ENCODE data around the gene CCBE1.
"Not testable (repeated sequence)": the region's sequence is repeated elsewhere in the genome, so short reads cannot be mapped to it uniquely, and the experiment has no call there.

The CCBE1 gene

DNA sequence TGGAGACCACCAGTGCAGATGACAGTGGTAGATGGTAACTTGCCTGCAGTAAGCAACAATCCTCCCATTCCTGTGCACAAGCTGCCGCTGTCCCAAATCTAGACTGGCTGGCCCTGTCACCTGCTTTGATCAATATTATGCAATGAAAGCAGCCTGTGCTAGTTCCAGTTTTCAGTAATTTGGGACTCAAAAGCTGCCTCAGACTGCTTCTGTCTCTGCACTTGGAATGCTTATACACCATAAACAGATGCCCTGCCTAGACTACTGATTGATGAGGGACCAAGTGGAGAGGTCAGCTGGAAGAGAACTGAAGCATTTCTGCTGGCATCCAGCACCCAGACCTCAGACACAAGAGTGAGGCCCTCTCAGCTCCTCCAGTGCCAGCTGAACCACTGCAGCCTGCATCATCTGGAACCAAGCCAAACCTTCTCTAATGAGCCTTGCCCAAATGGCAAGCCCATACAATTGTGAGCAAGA is 24.9 kb downstream of the CCBE1 start:
- Histone ChIP-seq H3K36me3 (ENCODE audit: control insufficient read depth, insufficient read depth, low read length) (no peaks in the 10 kb centered on the region), H3K4me3 (ENCODE audit: low read length) (no peak overlapping the region), H3K9me3 (ENCODE audit: control insufficient read depth, low read length) (no peaks in the 10 kb centered on the region), H3K4me1 (ENCODE audit: control insufficient read depth, insufficient read depth, low read length) (no peaks in the 10 kb centered on the region), H3K27me3 (ENCODE audit: control insufficient read depth, insufficient read depth, low read length) (peaks cover 6% of the 10 kb centered on the region), H3K9ac (ENCODE audit: low read length) (no peak overlapping the region)

DNA sequence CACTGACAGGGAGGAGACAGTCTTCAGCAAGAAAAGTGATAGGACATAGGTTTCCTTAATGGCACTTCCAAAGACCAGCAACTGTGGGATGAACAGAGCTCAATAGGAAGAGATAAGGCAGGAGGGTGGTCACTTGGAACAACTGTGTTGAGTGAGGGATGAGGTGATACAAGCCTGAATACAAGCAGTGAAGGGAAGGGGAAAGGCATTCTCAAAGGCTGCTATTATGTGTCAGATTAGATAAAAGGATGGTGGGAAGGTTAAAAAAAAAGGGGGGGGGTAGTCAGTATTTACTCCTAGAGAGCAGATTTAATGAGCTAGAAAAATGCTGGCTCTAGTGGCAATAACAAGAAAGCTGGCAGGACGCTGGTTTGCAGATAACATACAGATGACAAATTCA is 25.7 kb downstream of the CCBE1 start:
- Histone ChIP-seq H3K9me3 (ENCODE audit: control insufficient read depth, low read length) (no peaks in the 10 kb centered on the region), H3K27me3 (ENCODE audit: control insufficient read depth, insufficient read depth, low read length) (peaks cover 3% of the 10 kb centered on the region), H3K4me1 (ENCODE audit: control insufficient read depth, insufficient read depth, low read length) (no peaks in the 10 kb centered on the region), H3K9ac (ENCODE audit: low read length) (no peak overlapping the region), H3K4me3 (ENCODE audit: low read length) (no peak overlapping the region), H3K36me3 (ENCODE audit: control insufficient read depth, insufficient read depth, low read length) (no peaks in the 10 kb centered on the region)

DNA sequence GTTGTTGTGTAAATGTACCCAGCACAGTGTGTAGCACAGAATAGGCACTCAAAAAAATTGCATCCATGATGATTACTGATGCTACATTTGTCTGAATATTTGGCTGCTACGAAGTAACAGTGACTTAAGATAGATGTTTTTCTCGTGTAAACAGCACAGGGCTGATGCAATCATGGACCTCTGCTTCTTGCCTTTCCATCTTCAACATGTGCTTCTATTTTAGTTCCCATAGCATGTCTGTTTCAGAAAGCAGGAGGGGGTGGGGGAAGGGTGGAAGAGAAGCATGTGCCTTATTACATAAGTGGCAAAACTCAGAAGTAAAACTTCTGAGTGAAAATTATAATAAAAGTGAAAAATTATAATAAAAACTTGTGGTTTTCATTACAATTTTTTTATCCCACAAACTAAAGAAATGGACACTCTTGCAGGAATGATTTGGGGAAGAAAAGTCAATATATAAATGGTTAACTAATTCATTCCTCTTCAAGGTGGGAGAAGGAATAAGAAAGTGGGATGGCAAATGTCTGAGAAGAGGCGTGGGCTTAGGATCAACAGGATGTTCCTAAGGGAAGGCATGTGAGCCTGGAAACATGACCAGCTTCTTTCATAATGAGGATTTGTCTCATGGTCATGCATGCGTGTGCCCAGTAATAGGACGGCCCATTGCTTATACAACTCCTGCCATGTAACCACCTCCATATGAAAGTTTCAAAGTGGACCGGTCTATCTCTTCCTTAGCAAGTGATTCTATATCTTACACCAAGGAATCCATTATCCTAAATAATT is 27.2 kb downstream of the CCBE1 start:
- Histone ChIP-seq H3K4me3 (ENCODE audit: low read length) (no peak overlapping the region), H3K27me3 (ENCODE audit: control insufficient read depth, insufficient read depth, low read length) (no peaks in the 10 kb centered on the region), H3K9me3 (ENCODE audit: control insufficient read depth, low read length) (no peaks in the 10 kb centered on the region), H3K36me3 (ENCODE audit: control insufficient read depth, insufficient read depth, low read length) (no peaks in the 10 kb centered on the region), H3K9ac (ENCODE audit: low read length) (no peak overlapping the region), H3K4me1 (ENCODE audit: control insufficient read depth, insufficient read depth, low read length) (no peaks in the 10 kb centered on the region)

DNA sequence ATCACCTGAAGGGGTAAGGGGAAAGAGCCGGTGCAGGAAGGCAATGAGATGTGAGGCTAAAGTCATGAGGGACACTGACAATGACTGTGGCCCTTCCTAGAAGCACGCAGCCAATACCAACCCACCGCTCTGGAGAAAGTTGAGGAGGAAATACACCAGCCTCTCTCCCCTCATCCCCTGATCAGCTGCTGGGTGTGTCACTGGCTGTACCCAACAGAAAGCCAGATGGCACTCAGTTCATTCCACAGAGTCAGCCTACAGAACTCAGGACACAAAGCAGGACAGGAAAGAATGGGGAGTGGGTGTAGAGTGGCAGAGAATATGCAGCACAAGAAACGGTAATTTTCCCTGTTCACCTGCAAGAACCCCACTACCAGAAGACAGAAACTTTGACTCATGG is 29.7 kb downstream of the CCBE1 start:
- Histone ChIP-seq H3K9ac (ENCODE audit: low read length) (no peak overlapping the region), H3K4me1 (ENCODE audit: control insufficient read depth, insufficient read depth, low read length) (no peaks in the 10 kb centered on the region)

DNA sequence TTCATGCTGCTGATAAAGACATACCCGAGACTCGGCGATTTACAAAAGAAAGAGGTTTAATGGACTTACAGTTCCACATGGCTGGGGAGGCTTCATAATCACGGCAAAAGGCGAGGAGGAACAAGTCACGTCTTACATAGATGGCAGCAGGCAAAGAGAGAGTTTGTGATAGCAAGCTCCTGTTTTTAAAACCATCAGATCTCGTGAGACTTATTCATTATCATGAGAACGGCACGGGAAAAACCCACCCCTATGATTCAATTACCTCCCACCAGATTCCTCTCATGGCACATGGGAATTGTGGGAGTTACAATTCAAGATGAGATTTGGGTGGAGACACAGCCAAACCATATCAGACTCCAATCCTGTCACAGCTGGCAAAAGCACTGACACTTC is 31.2 kb downstream of the CCBE1 start:
- H3K4me3 ChIP-seq (ENCODE audit: low read length); H3K9me3 ChIP-seq (ENCODE audit: control insufficient read depth, low read length); H3K4me1 ChIP-seq (ENCODE audit: control insufficient read depth, insufficient read depth, low read length): not testable (repeated sequence)

More for the DNA sequence above, 29.7 kb downstream of the CCBE1 start:
- Histone ChIP-seq H3K36me3 (ENCODE audit: control insufficient read depth, insufficient read depth, low read length) (no peaks in the 10 kb centered on the region), H3K27me3 (ENCODE audit: control insufficient read depth, insufficient read depth, low read length) (no peaks in the 10 kb centered on the region), H3K9me3 (ENCODE audit: control insufficient read depth, low read length) (no peaks in the 10 kb centered on the region), H3K4me3 (ENCODE audit: low read length) (no peak overlapping the region)

DNA sequence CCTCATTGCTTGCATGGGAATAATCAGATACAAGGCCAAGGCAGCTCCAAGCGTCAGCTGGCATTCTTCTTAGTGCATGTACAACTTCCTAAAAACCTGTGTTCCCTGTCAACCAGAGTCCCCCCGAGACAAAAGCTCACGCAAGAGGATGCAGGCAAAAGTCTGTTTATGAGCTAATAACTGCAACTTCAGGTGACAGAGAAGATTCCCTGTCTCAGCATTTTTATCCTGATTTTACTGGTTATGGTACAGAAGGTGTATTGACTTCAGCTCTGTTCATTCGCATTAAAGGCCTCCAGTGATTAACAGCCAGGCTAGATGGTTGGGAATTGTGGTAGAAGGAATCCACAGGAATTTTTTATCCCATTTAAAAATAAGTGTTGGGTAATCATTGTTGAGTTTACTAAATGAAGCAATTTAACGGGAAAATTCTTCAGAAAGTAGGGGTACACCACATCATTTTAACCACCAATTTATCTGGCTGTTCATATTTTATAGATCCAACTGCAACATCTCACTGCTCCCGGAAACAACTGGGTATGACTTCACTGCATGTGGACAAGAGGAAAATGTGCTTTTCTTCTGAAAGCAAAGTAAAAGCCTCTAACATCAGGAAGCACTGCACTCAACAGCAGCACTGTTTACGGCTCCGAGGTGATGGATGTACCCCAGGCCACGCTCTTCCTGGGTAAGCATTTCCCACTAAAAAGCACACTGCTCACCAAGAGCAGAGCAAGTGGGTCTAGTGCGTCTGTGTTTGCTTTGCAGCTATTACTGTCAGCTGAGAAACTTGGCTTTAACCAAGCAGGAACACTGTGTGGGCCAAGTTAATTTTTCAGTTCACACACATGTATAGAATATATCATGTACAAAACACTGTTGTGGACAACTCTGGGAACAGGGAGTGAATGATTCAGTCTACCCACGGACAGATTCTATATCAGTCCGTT is 31.9 kb downstream of the CCBE1 start:
- Histone ChIP-seq H3K36me3 (ENCODE audit: control insufficient read depth, insufficient read depth, low read length) (no peaks in the 10 kb centered on the region), H3K4me1 (ENCODE audit: control insufficient read depth, insufficient read depth, low read length) (no peaks in the 10 kb centered on the region), H3K27me3 (ENCODE audit: control insufficient read depth, insufficient read depth, low read length) (no peaks in the 10 kb centered on the region), H3K9me3 (ENCODE audit: control insufficient read depth, low read length) (no peaks in the 10 kb centered on the region), H3K4me3 (ENCODE audit: low read length) (no peak overlapping the region), H3K9ac (ENCODE audit: low read length) (no peak overlapping the region)

More for the DNA sequence above, 31.2 kb downstream of the CCBE1 start:
- H3K36me3 ChIP-seq (ENCODE audit: control insufficient read depth, insufficient read depth, low read length); H3K27me3 ChIP-seq (ENCODE audit: control insufficient read depth, insufficient read depth, low read length); H3K9ac ChIP-seq (ENCODE audit: low read length): not testable (repeated sequence)

DNA sequence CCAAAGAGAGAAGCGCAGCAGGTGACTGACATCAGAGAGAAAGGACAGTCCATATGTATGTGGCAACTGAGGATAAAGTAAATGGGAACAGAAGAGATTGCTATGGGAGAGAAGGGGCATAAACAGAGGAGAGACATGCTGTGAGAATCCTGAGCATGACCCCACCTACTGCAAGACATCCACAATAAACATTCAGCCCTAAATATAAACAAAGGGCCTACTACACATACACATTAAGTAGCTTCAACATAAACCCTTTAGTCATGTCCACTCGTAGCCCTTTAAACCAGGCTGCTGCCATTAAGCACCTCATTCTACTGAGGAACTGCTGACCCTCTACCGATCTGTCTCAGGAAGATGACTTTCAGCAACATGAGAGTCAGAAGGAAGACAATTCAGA is 32.9 kb downstream of the CCBE1 start:
- H3K9ac ChIP-seq (ENCODE audit: low read length) = no peak overlapping the region
- H3K9me3 ChIP-seq (ENCODE audit: control insufficient read depth, low read length) = no peaks in the 10 kb centered on the region
- H3K36me3 ChIP-seq (ENCODE audit: control insufficient read depth, insufficient read depth, low read length) = no peaks in the 10 kb centered on the region
- no peak overlapping the region for H3K4me3 ChIP-seq (ENCODE audit: low read length)
- no peaks in the 10 kb centered on the region for H3K4me1 ChIP-seq (ENCODE audit: control insufficient read depth, insufficient read depth, low read length)
- no peaks in the 10 kb centered on the region for H3K27me3 ChIP-seq (ENCODE audit: control insufficient read depth, insufficient read depth, low read length)

DNA sequence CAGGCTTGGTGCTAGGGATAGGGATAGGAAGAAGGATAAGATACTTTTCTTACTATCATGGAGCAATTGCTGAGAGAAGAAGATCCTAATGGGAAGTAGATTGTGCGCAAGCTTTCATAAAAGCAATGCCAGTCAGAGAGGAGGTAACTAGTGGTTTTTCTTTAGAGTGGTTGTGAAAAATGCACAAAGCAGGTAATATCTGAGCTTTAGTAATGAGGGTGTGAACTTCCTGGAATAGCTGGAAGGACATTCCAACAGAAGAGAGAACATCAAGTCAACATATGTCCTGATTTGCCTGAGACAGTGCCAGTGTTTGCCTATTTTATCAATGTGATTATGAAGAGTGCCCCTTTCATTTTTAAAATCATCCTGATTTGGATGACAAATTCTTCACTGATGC is 34.1 kb downstream of the CCBE1 start:
- no peaks in the 10 kb centered on the region for H3K4me1 ChIP-seq (ENCODE audit: control insufficient read depth, insufficient read depth, low read length)
- H3K36me3 ChIP-seq (ENCODE audit: control insufficient read depth, insufficient read depth, low read length) = no peaks in the 10 kb centered on the region
- H3K4me3 ChIP-seq (ENCODE audit: low read length) = no peak overlapping the region

DNA sequence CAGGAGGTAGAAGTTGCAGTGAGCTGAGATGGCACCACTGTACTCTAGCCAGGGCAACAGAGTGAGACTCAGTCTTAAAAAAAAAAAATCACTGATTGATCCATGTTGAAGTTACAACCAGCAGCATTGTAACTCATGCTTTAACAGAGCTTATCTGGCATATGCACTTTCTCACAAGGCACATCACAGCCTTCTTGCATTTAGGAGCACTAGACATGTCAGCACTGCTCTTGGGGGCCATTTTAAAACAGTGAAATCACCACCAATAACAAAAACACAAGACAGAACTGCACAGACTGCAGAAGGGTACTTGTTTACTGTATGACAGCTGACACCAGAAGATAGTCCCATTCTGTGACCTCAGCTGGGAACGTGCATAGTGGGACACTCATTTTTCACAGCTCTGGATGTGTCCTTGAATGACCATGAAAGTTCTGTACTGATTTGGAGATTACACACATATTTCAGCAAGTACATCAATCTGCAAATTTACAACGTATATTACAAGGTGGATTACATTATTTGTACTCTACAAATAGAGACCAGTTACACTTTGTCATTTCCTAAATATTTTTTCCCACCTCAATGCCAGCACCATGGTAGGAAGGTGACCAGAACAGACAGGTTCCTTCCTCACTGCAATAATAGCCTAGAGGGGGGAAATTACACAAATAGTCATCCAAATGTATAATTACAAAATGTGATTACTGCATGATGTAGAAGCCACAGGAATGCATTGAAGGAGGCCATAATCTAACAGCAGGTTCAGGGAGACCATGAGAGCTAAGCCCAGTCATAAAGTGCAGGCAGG is 35.1 kb downstream of the CCBE1 start:
- Histone ChIP-seq H3K27me3 (ENCODE audit: control insufficient read depth, insufficient read depth, low read length) (no peaks in the 10 kb centered on the region), H3K4me1 (ENCODE audit: control insufficient read depth, insufficient read depth, low read length) (no peaks in the 10 kb centered on the region), H3K9me3 (ENCODE audit: control insufficient read depth, low read length) (no peaks in the 10 kb centered on the region), H3K9ac (ENCODE audit: low read length) (no peak overlapping the region), H3K36me3 (ENCODE audit: control insufficient read depth, insufficient read depth, low read length) (no peaks in the 10 kb centered on the region), H3K4me3 (ENCODE audit: low read length) (no peak overlapping the region)

More for the DNA sequence above, 34.1 kb downstream of the CCBE1 start:
- H3K27me3 ChIP-seq (ENCODE audit: control insufficient read depth, insufficient read depth, low read length) = no peaks in the 10 kb centered on the region
- no peaks in the 10 kb centered on the region for H3K9me3 ChIP-seq (ENCODE audit: control insufficient read depth, low read length)
- no peak overlapping the region for H3K9ac ChIP-seq (ENCODE audit: low read length)

DNA sequence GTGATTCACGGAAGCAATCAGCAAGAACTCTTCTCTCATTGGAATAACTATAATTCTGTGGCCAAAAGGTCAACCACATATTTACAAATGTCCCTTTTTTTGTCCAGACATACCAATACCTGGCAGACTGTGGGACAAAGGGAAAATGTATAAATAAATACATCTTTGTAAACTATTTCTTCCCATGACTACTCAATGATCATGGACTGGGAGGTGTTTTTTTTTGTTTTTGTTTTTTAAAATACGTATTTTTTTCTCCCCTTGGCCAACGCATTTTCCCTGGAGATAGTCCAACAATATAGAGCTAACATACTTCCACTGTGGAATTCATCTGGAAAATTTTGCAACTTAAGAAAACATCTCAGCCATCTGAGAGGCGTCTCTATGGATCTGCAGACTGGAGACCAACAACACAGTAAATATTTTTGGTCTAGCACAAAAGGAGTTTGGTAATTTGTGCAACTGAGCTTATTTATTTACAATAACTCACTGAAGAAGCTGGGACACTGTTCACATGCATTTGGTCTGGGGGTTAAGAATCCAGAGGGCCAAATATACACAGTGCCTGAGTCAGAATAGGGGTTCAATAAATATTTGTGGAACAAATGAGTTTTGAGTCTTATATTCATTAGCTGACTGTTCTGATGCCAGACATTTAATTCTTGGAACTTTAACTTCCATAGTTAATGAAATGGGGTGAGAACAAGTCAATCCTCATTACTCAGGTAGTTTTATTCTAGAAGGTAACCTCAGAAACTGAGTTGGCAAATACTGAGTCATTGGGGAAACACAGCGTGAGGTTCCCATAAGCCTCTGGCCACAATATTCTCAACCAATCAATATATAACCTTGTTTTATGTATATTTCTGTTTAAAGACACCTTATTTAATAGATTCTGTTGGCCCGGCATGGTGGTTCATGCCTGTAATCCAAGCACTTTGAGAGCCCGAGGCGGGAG is 36.2 kb downstream of the CCBE1 start:
- Histone ChIP-seq H3K9me3 (ENCODE audit: control insufficient read depth, low read length) (no peaks in the 10 kb centered on the region), H3K9ac (ENCODE audit: low read length) (no peak overlapping the region), H3K27me3 (ENCODE audit: control insufficient read depth, insufficient read depth, low read length) (no peaks in the 10 kb centered on the region), H3K36me3 (ENCODE audit: control insufficient read depth, insufficient read depth, low read length) (no peaks in the 10 kb centered on the region), H3K4me1 (ENCODE audit: control insufficient read depth, insufficient read depth, low read length) (no peaks in the 10 kb centered on the region), H3K4me3 (ENCODE audit: low read length) (no peak overlapping the region)

DNA sequence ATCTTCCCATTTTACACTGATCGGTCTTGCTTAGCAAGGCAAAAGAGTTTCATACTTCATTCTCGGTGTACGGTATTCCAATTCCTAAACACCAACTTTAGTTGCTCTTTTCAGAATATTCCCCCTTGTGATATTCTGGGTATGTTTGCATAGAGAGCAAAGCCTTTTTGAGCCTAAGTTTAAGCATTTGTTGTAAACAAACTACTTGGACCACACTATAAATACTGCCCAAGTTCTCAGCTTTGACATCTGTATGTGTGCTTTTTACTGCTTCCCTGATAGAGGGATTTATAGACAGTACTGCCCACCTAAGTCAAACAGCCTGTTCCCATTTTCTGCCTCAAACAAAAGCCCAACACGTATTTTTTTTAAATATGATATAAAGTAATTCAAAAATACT is 36.9 kb downstream of the CCBE1 start:
- no peaks in the 10 kb centered on the region for H3K27me3 ChIP-seq (ENCODE audit: control insufficient read depth, insufficient read depth, low read length)
- no peaks in the 10 kb centered on the region for H3K4me1 ChIP-seq (ENCODE audit: control insufficient read depth, insufficient read depth, low read length)
- no peak overlapping the region for H3K4me3 ChIP-seq (ENCODE audit: low read length)
- H3K36me3 ChIP-seq (ENCODE audit: control insufficient read depth, insufficient read depth, low read length) = no peaks in the 10 kb centered on the region
- no peaks in the 10 kb centered on the region for H3K9me3 ChIP-seq (ENCODE audit: control insufficient read depth, low read length)
- H3K9ac ChIP-seq (ENCODE audit: low read length) = no peak overlapping the region
